ENCODE results near the gene MOV10L1.

MOV10L1 gene

GRCh38 chr22:50058906-50059880, 30.6 kb upstream of the MOV10L1 start:
- DNase-seq (ENCODE audit: low read depth): no peak

- no peak for DNase-seq (ENCODE audit: low read depth)
Observed at GRCh38 chr22:50059881-50060262, 29.9 kb upstream of the MOV10L1 start.

GRCh38 chr22:50060441-50061140, 29.2 kb upstream of the MOV10L1 start:
- DNase-seq (ENCODE audit: low read depth): no peak

- DNase-seq (ENCODE audit: low read depth): no peak
Observed at GRCh38 chr22:50061141-50061823, 28.5 kb upstream of the MOV10L1 start.

GRCh38 chr22:50061824-50062355, 27.9 kb upstream of the MOV10L1 start:
- DNase-seq (ENCODE audit: low read depth): no peak

- no peak for DNase-seq (ENCODE audit: low read depth)
Observed at GRCh38 chr22:50062509-50063135, 27.2 kb upstream of the MOV10L1 start.

GRCh38 chr22:50063589-50064393, 26.0 kb upstream of the MOV10L1 start:
- no peak for DNase-seq (ENCODE audit: low read depth)

- DNase-seq (ENCODE audit: low read depth): no peak
Observed at GRCh38 chr22:50064453-50064852, 25.4 kb upstream of the MOV10L1 start.

- DNase-seq (ENCODE audit: low read depth): no peak
Observed at GRCh38 chr22:50067244-50067643, 22.6 kb upstream of the MOV10L1 start.

- no peak for DNase-seq (ENCODE audit: low read depth)
Observed at GRCh38 chr22:50068096-50068495, 21.7 kb upstream of the MOV10L1 start.

GRCh38 chr22:50070366-50070765, 19.4 kb upstream of the MOV10L1 start:
- DNase-seq (ENCODE audit: low read depth): no peak

- no peak for DNase-seq (ENCODE audit: low read depth)
Observed at GRCh38 chr22:50071432-50072166, 18.2 kb upstream of the MOV10L1 start.

GRCh38 chr22:50072167-50072555, 17.6 kb upstream of the MOV10L1 start:
- no peak for DNase-seq (ENCODE audit: low read depth)

- DNase-seq (ENCODE audit: low read depth): no peak
Observed at GRCh38 chr22:50072714-50073538, 16.9 kb upstream of the MOV10L1 start.

- DNase-seq (ENCODE audit: low read depth): no peak
Observed at GRCh38 chr22:50074056-50074455, 15.8 kb upstream of the MOV10L1 start.

GRCh38 chr22:50074551-50075530, 15.0 kb upstream of the MOV10L1 start:
- DNase-seq (ENCODE audit: low read depth): no peak

- DNase-seq (ENCODE audit: low read depth): no peak
Observed at GRCh38 chr22:50076646-50077535, 12.9 kb upstream of the MOV10L1 start.

Data from T follicular helper cell (primary cell).